Fibroblast of skin of right quadriceps (primary cell): ENCODE data around the gene SCMH1.
"Not testable (repeated sequence)": the region's sequence is repeated elsewhere in the genome, so short reads cannot be mapped to it uniquely, and the experiment has no call there.

Source experiments
- DNase-seq: peaks from one replicate; pipeline ENCODE4 v3.0.0-alpha.2; 2013

Gene SCMH1

DNA sequence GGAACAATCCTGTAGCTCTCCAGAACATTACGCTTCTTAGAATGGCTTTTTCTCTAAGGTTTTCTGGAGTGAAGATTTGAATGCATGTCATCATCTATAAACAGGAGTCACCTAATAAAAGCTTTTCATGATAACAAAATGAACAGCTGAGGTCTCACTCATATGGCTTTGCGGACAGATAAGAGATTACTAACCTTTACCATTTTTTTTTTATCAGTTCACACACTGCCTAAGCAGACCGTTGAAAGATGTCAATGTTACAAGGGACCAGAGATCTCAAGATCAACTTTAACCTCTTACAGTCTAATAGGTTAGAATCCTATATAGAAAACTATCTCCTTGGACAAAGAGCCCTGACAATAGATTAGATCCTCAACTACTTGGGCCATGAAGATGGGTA, 41.4 kb downstream of the SCMH1 start:
- DNase-seq: no peak

DNA sequence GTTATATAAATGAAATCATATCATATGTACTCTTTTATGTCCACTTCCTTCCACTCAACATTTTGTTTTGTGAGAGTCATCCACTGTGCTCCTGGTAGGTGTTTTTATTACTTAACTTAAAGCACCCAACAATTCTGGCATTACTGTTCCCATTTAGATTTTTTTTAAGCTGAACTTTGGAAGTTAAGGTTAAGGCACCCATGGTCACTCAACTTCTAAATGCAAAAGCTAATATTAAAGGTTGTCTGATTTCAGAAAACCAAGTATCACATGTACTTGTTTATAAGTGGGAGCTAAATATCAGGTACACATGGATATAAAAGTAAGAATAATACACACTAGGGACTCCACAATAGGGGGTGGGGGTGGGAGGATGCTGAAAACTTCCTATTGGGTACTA, 42.7 kb downstream of the SCMH1 start:
- no peak for DNase-seq

DNA sequence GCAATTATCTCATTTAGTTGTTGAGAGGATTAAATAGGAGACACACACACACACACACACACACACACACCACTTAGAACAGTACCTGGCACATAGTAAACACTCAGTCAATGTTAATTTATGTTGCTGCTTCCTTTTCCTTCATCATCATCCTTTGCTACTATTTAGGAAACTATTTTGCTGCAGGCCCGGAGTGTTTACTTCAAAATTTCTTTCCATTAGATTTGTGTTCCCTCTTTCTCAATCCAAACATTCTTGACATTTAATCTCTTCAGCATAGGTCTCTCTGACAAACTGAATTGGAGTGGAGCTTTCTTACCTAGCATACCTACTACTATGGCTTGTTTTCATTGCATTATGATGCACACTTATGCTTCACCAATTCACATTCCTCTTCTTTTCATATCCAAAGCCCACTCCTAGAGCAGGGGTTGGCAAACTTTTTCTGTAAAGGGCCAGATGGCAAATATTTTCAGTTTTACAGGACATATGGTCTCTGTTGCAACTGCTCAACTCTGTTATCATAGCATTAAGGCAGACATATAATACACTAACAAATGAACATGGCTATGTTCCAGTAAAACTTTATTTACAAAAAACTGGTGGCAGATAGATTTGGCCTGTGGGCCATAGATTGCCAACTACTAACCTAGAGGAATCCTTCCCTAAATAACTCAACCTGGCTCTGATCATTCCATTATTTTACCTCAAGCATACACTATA, 49.5 kb downstream of the SCMH1 start:
- DNase-seq: no peak

DNA sequence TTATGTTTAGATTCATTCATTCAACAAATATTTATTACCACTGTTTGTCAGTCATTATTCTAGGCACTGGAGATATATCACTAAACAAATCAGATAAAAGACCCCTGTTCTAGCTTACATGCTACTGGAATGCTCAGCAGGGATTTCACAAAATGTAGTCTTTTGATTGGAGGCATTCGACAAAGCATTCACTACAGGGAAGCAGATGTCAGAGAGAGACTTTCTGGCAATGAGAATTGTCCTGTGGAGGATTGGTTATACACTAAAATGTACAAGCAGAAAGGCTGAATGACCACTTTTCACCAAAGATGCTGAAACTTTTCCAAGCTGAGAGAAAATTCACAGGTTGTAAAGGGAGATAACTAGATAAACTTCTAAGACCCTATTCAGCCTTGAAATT, 57.7 kb downstream of the SCMH1 start:
- no peak for DNase-seq

DNA sequence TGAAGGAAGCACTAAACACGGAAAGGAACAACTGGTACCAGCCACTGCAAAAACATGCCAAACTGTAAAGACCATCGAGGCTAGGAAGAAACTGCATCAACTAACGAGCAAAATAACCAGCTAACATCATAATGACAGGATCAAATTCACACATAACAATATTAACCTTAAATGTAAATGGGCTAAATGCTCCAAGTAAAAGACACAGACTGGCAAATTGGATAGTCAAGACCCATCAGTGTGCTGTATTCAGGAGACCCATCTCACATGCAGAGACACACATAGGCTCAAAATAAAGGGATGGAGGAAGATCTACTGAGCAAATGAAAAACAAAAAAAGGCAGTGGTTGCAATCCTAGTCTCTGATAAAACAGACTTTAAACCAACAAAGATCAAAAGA, 63.9 kb downstream of the SCMH1 start:
- not testable (repeated sequence) for DNase-seq

DNA sequence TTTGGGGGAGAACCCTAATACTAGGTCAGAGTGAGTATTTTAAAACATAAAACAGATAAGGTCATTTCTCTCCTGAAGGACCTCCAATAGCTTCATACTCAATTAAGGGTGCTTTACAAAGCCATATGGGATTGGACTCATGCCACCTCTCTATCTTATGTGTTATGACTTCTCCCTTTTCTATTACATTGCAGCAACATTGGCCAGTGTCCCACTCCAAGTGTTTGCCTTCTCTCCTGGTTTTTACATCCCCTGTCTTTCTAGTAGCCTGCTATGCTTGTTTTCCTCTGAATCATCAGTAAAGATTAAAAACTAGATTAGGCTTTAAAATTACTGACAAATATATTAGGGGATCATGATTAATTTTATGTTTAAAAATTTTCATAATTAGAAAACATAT, 66.6 kb downstream of the SCMH1 start:
- DNase-seq: peak; percentile 22

DNA sequence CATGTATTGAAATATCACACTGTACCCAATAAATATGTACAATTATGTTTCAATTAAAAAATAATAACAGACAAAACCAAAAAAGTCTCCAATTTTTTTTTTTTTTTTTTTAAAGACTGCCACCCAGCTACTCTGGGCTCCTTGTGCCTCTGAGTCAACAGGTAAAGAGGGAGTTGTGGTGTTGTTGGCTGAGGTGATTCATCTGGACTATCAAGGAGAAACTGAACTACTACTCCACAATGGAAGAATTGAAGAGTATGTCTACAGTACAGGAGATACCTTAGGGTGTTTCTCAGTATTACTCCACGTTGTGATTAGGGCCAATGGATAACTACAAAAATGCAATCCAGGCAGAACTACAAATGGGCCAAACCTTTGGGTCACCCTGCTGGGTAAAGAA, 67.9 kb downstream of the SCMH1 start:
- no peak for DNase-seq

DNA sequence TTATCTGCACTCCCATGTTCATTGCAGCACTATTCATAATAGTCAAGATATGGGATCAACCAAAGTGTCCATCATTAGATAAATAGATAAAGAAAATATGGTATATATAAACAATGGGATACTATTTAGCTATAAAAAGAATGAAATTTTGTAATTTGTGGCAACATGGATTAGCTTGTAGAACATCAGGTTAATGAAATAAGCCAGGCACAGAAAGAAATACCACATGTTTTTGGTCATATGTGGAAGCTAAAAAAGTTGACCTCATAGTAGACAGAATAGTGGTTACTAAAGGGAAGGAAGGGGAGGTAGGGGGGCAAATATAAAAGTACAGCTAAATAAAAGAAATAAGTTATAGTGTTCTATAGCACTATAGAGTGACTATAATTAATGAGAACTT, 68.5 kb downstream of the SCMH1 start:
- DNase-seq: no peak

DNA sequence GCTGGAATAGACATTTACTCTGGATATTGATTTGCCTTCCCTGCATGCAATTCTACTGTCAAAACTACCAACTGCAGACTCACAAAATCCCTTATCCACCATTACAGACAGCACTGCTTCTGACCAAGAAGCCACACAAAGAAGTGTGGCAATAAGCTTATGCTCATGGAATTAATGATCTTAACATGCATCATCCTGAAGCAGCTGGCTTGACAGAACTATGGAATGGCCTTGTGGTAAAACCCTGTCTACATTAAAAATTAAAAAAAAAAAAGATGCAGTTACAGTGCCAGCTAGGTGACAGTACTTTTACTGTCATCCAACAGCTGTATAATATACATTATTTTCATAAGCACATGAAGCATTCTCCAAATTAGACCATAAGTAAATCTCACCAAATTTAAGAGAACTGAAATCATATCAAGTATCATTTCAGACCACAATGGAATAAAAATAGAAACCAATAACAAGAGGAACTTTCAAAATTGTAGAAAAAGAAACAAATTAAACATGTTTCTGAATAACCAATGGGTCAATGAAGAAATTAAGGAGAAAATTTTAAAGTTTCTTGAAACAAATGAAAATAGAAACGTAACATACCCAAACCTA, 70.7 kb downstream of the SCMH1 start:
- no peak for DNase-seq

DNA sequence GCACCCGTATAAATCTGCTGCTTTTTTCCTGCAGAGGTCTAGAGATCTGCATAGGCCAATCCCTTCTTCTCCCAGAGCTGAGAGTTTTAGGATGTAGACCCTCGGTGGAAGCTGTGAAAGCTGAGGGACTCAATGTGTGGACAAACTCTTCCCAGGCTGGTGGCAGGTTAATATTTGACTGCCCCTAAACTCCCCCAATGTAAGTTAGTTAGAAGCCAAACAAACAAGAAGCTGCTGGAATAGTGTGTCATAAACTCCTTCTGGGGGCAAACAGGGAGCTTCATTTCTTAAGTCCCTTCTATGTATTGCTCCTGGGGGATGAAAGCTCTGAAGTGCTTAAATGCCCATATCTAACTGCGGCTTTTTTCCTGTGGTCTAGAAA, 72.3 kb downstream of the SCMH1 start:
- DNase-seq: no peak

DNA sequence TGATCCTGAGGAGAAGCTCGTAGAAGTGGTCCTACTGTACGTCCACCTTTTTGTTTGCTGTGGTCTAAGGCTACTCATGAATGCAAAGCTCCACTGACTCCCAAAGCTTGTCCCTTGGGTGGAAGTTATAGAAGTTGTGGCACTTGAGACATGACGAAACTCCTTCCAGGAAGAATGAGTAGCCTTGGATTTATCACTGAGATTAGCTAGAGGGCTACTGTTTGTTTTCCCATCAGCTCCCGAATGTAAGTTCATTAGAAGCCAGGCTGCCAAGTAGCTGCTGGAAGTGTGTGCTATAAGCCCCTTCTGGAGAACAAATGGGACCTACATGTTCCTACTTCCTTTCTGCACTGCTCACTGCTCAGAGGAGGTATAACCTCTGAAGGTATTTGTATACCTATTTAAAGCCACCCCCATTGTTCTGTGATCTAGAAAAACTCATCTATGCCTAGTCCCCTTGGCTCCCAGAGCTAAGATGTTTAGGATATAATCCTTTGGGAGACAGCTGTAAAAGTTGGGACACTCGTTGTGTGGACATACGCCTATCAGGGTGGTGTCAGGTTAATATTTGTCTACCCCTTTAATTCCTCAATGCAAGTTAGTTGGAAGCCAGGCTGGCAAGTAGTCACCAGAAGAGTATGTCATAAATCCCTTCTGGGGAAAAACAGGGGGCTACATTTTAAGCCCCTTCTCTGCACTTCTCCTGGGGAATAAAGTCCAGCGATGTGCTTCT, 72.9 kb downstream of the SCMH1 start:
- DNase-seq: no peak

DNA sequence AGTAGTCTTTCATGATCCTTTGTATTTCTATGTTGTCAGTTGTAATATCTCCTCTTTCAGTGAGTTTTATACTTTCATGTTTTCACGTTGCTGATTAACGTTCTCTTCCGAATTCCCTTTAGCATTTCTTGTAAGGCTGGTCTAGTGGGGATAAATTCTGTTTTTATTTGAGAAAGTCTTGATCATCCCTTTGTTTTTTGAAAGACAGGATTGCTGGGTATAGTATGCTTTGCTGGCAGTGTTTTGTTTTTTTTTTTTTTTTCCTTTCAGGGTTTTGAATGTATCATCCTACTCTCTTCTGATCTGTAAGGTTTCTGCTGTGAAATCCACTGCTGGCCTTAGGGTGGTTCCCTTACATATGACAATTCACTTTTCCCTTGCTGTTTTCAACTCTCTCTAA, 74.4 kb downstream of the SCMH1 start:
- no peak for DNase-seq

DNA sequence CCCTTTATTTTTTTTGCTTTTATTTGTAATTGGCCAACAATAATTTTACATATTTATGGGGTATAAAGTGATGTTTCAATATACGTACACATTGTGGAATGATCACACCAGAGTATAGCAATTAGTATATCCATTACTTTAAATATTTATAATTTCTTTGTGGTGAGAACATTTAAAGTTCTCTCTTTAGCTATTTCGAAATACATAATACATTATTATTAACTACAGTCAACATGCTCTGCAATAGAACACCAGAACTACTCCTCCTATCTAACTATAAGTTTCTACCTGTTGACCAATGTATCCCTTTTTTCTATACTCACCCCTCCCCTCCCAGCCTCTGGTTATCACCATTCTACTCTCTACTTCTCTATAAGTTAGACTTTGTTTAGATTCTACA, 77.4 kb downstream of the SCMH1 start:
- no peak for DNase-seq

DNA sequence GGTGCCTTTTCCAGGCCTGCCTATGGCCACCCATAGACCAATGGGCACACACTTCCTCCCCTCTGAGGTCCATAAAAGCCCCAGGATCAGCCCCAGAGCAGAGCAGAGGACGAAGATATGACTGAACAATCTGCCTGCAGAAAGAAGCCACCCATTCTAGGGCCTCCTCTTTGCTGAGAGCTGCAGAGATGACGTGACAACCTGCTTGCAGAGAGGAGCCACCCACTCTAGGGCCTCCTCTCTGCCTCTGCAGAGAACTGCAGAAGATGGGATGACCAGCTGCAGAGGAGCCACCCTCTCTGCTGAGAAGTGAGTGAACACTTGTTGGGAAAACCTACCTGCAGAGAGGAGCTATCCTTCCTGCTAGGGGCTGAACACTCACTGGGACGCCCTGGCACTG, 79.7 kb downstream of the SCMH1 start:
- no peak for DNase-seq

DNA sequence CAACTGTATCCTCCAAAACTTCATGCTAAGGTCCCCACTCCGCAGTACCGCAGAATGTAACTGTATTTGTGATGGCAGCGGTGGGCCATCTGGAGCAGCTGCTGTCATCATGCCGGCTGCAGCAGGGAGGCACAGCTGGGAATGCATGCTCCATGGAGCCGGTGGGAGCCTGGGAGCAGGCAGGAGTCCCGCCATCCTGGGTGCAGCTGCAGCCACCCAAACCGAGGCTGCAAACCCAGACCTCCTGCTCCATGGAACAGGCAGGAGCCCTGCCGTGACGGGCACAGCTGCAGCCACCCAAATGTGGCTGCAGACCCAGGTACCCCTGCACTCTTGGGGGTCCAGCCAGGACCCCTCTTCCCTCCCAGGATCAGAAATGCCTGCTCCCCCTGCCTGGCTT, 80.3 kb downstream of the SCMH1 start:
- no peak for DNase-seq

DNA sequence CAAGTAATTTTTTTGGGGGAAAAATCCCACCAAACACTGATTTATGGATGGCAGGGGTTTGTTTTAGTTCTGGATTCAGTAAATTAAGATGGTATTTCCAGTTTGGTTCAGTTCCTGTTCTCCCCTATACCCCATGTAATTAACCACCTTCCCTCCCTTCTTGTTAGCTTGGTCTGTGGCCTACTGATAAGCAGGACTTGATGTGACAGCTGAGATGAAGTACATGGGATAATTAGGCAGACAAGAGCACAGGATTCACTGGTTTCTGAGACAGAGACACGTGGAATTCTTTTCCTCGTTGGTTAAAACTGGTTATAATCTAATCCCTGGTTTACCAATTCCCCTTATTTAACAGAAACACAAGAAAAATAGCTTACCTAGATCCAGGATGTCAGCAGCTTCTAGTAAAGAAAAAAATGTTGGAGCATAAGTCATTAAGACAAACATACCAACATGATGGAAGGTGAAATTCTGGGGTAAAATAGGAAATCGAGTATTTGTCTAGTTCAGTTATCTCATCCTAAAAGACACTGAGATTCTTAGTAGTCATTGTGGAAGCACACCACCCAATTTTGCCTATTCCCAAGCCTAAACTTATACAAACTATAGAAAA, 81.5 kb downstream of the SCMH1 start:
- DNase-seq: no peak

DNA sequence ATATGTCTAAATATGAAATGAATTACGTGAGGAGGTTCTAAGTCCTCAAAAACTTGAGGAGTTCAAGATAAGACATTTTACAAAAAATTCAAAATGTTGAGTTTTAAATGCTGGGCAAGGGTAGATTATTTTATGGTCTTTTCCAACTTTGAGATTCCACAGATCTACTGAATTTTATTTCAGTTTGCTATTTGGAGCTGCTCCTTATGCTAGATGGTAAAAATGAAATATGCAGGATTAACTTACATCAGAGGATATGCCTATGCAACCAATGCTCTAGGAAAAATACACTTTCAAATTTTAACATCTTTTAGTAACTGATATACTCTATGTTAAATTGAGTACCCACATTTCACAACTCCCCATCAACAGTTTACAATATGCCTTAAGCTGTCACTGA, 83.1 kb downstream of the SCMH1 start:
- DNase-seq: no peak

DNA sequence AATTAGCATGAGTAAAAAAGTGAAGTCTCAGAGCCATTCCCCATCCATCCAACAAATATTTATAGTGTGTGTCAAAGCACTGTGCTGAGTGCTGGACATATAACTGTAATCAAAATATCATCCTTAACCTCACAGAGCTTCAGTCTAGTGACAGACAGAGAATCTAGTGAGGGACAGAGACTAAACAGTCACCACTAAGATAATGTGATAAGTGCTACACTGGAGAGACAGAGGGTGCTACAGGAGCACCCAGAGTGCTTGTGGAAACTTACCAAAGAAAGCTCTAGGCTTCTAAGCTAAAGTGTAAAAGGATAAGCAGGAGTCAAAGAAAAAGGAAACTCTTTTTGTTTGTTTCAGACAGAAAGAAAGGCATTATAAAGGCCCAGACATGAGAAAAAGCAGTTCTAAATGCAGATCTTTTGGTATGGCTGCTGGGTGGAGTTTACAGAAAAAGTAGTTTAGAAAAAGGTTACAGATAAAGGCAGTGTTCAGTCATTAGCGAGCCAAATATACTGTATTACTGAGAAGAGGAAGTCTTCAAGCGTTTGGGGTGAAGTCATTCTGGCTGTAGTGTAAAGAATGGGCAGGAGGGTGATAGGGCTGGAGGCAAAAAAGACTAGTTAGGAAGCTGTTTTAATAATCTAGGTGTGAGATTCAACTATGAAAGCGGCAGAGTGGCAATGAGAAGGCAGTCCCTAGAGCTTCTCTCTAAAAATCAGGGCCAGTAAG, 83.8 kb downstream of the SCMH1 start:
- no peak for DNase-seq

DNA sequence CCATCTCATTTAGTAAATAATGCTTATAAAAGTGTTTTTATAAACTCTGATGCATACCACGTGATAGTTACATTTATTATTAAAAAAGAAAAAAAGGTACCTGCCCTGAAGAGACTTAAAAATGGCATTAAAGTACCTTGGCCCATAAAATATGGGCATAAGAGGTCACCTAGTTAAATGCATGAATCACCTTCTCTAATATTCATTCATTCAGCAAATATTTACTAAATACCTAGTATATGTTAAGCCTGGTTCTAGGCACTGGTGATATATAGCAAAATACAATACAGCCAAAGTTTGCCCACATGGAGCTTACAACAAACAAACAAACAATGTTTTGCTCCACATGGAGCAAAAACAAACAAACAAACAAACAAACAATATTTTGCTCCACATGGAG, 87.0 kb downstream of the SCMH1 start:
- no peak for DNase-seq

DNA sequence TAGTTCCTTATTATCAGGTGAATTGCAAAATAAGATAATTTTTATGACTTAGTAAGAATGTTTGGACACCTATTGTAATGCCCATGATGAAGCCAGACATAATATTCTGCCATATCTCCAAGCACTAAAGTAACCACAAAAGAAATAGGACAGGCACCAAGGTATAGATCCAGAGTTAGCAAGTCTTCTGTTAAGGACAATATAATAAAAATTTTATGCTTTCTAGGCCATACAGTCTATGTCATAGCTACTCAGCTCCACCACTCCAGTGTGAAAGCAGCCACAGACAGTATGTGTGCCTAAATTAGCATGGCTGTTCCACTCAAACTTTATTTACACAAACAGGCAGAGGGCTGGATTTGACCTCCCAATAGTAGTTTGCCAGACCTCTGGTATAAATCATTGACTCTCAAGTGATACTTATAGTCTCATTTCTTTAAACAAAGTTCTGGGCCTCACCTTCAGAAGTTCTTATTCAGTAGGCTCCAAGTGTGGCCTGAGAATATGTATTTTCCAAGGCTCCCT, 88.3 kb downstream of the SCMH1 start:
- no peak for DNase-seq

DNA sequence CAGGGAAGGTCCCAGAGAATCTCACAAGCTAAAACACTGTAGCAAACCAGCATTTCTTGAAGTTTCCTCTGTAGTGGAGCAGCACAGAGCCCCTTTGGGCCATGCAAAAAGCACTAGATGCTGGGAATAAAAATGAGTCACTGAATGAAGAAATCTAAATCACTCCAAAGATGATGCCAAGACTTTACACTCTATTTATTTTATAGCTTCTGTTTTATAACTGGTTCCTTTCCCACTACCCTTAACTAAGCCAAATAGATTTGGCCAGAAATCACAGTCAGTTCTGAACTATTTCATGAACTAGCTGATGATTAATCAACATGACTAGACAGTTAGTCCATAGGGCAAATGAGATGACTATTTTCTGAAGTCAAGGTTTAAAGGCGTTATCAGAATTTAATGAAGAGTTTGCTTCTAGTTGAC, 89.5 kb downstream of the SCMH1 start:
- DNase-seq: peak; percentile 96

DNA sequence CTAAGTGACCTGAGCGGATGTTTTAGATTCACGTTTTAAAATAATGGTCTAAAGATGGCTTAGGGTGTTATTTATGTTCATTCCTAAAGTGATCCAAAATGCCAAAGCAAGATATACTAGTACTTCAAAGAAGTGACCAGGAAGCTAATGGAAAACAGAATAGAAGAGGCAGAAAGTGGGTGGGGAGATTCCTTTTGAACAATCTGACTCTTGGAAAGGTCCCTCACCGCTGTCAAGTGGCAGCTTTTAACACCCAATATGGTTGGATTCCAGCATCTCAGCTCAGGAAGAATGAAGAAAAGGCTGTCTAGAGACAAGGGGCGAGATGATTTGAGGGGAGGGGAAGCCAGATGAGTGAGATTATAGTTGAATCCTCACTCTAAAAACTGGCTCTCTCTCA, 90.3 kb downstream of the SCMH1 start:
- DNase-seq: peak; percentile 37

DNA sequence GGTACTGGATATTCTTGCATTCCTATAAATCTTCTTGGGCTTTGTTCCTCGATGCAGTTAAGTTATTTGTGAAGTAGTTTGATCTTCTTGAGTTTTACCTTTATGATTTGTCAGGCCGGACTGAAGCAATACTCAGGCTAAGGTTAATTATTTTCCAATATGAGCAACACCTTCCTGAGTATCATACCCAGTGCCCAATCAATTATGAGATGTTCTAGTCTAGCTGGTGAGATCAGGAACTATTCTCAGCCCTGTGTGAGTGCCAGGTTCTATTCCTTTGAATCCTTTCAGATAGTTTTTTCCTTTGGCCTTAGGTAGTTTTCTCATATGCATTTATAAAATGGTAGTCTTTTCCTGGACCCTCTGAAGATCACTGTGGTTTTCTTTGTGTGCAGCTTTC, 92.5 kb downstream of the SCMH1 start:
- DNase-seq: no peak
